ENCODE results near the gene MXI1.

- TF ChIP-seq L3MBTL2 (conservative IDR thresholded peaks at IDR 0.05) (no peak), SP1 (IDR thresholded peaks at IDR 0.05) (no peak), SUZ12 (IDR thresholded peaks at IDR 0.05) (no peak), FOXK2 (IDR thresholded peaks at IDR 0.05) (no peak), TARDBP (IDR thresholded peaks at IDR 0.05) (no peak), CTBP1 (IDR thresholded peaks at IDR 0.05; ENCODE audit: borderline replicate concordance) (no peak), ZNF384 (IDR thresholded peaks at IDR 0.05) (no peak), HDGF (IDR thresholded peaks at IDR 0.05; ENCODE audit: borderline replicate concordance) (no peak), FOXM1 (IDR thresholded peaks at IDR 0.05; ENCODE audit: borderline replicate concordance) (no peak)
- TF ChIP-seq, protein P1, sequence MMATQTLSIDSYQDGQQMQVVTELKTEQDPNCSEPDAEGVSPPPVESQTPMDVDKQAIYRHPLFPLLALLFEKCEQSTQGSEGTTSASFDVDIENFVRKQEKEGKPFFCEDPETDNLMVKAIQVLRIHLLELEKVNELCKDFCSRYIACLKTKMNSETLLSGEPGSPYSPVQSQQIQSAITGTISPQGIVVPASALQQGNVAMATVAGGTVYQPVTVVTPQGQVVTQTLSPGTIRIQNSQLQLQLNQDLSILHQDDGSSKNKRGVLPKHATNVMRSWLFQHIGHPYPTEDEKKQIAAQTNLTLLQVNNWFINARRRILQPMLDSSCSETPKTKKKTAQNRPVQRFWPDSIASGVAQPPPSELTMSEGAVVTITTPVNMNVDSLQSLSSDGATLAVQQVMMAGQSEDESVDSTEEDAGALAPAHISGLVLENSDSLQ (IDR thresholded peaks at IDR 0.05): no peak
These were observed 47.3 kb upstream of the MXI1 start for GRCh38 chr10:110160081-110160480.
